CD4-positive, alpha-beta T cell treated with Interleukin-15 for 4 hours (primary cell): ENCODE data around the gene DIPK1A.

Experiments
- DNase-seq: peaks from one replicate; pipeline ENCODE4 v3.0.0-alpha.2; 2020; ENCODE audit warnings: low spot score

DIPK1A gene

GRCh38 chr1:92961131-92961895 lies at the start of gene DIPK1A:
DIPK1A (minus strand) TSS chr1:92961462; CDS start chr1:92961429, 33 bp downstream.
- peak; percentile 68 for DNase-seq

- DNase-seq, result no peak
These were observed 46.8 kb upstream of the DIPK1A start for GRCh38 chr1:93007941-93008577.

- no peak for DNase-seq
These were observed 44.0 kb upstream of the DIPK1A start for GRCh38 chr1:93005252-93005598.

- DNase-seq, result no peak
These were observed 43.4 kb upstream of the DIPK1A start for GRCh38 chr1:93004566-93005251.

- no peak for DNase-seq
These were observed 42.7 kb upstream of the DIPK1A start for GRCh38 chr1:93003981-93004380.

- DNase-seq, result no peak
These were observed 41.5 kb upstream of the DIPK1A start for GRCh38 chr1:93002781-93003180.

GRCh38 chr1:93001893-93002292 lies 40.6 kb upstream of the DIPK1A start:
- DNase-seq, result no peak

GRCh38 chr1:93000751-93001175 lies 39.5 kb upstream of the DIPK1A start:
- DNase-seq, result no peak

GRCh38 chr1:93000291-93000690 lies 39.0 kb upstream of the DIPK1A start:
- DNase-seq, result no peak

GRCh38 chr1:92998821-92999220 lies 37.6 kb upstream of the DIPK1A start:
- no peak for DNase-seq

GRCh38 chr1:92995441-92996430 lies 34.5 kb upstream of the DIPK1A start:
- no peak for DNase-seq

GRCh38 chr1:92994105-92994712 lies 32.9 kb upstream of the DIPK1A start:
- DNase-seq, result peak; percentile 86

- DNase-seq, result no peak
These were observed 32.3 kb upstream of the DIPK1A start for GRCh38 chr1:92993581-92993980.

GRCh38 chr1:92992877-92993276 lies 31.6 kb upstream of the DIPK1A start:
- no peak for DNase-seq

- no peak for DNase-seq
These were observed 30.8 kb upstream of the DIPK1A start for GRCh38 chr1:92992054-92992453.

- peak; percentile 67 for DNase-seq
These were observed 29.6 kb upstream of the DIPK1A start for GRCh38 chr1:92990828-92991227.

- DNase-seq, result peak; percentile 14
These were observed 28.8 kb upstream of the DIPK1A start for GRCh38 chr1:92989936-92990583.

- no peak for DNase-seq
These were observed 28.0 kb upstream of the DIPK1A start for GRCh38 chr1:92989253-92989652.

- DNase-seq, result no peak
These were observed 26.2 kb upstream of the DIPK1A start for GRCh38 chr1:92987462-92987861.

- DNase-seq, result no peak
These were observed 23.8 kb upstream of the DIPK1A start for GRCh38 chr1:92985101-92985500.
